Vagina (tissue), 2 donors: Measurements from ENCODE around the gene RIPK3. TPM values are rescaled to one million over a fixed set of nuclear protein-coding genes. Genes with fewer than 3 reads are reported as not detected.
"Not testable (repeated sequence)": the region's sequence is repeated elsewhere in the genome, so short reads cannot be mapped to it uniquely, and the experiment has no call there.

ENCODE experiments used
- DNase-seq, 2 donors: peaks; one replicate each; pipeline ENCODE4 v3.0.0-alpha.2; 2017; ENCODE audit errors: extremely low spot score in 2 of 2
- H3K27ac ChIP-seq: fragments of 200-600 bp; sonication (generic); one replicate; pipeline ENCODE4 v1.5.1; 2019
- H3K27me3 ChIP-seq: fragments of 200-600 bp; sonication (generic); one replicate; pipeline ENCODE4 v1.5.1; 2019
- H3K36me3 ChIP-seq, 2 donors: fragments of 200-600 bp; sonication (generic); one replicate each; pipeline ENCODE4 v1.5.1; 2017 to 2019
- H3K4me1 ChIP-seq: fragments of 200-600 bp; sonication (generic); one replicate; pipeline ENCODE4 v1.5.1; 2019
- H3K4me3 ChIP-seq, 2 donors: fragments of 200-600 bp; sonication (generic); 1 replicate in 1 of 2; 2 replicates in 1 of 2; pipeline ENCODE4 v1.5.1; 2016 to 2019
- H3K9me3 ChIP-seq: fragments of 200-600 bp; sonication (generic); one replicate; pipeline ENCODE4 v1.5.1; 2019
- CTCF ChIP-seq, 3 experiments: fragments of 450-650 bp in 2 of 3; fragments of 200-600 bp in 1 of 3; sonication (generic) in 1 of 3; IDR thresholded peaks; one replicate each; pipeline ENCODE4 v1.5.1; 2017 to 2019; ENCODE audit warnings: antibody characterized with exemption in 3 of 3, mild to moderate bottlenecking in 2 of 3, moderate library complexity in 2 of 3
- POLR2A ChIP-seq, 2 donors: fragments of 450-650 bp; IDR thresholded peaks; one replicate each; pipeline ENCODE4 v1.6.1; 2017; ENCODE audit warnings: antibody characterized with exemption in 2 of 2, mild to moderate bottlenecking in 2 of 2, moderate library complexity in 2 of 2
- POLR2AphosphoS5 ChIP-seq, 2 donors: sonication (generic); formaldehyde crosslinking; IDR thresholded peaks; one replicate each; pipeline ENCODE4 v1.9.0; 2017; ENCODE audit warnings: antibody characterized with exemption in 2 of 2, mild to moderate bottlenecking in 2 of 2, low read depth in 1 of 2; ENCODE audit not compliant: insufficient read depth in 1 of 2
- intact Hi-C: fragments of 100-400 bp; cut with DNase I; formaldehyde crosslinking; loops from one replicate; pipeline ENCODE4 v1.15.1; 2023
- total RNA-seq: library from RNA; depleted of rRNA; stranded (reverse); fragments of >200 nt; gene quantifications from one replicate; pipeline ENCODE4 v1.2.3, GENCODE V29; 2016

Gene RIPK3
- total RNA-seq, 1 donor from 2014 or later = 10.1 TPM

- H3K4me3 ChIP-seq = no peak overlapping the region
- TF ChIP-seq POLR2A (IDR thresholded peaks at IDR 0.05) = no peak
- TF ChIP-seq POLR2AphosphoS5 (IDR thresholded peaks at IDR 0.05; ENCODE audit: insufficient read depth in 1 of 2, low read depth in 1 of 2) = no peak
- no peak for TF ChIP-seq CTCF (IDR thresholded peaks at IDR 0.05)
- no peaks in the 10 kb centered on the region for H3K9me3 ChIP-seq
- H3K36me3 ChIP-seq = peaks cover 0 to 21% of the 10 kb centered on the region in 2 donors
- intact Hi-C loops = no loop called here
- H3K27me3 ChIP-seq = no peaks in the 10 kb centered on the region
- peaks cover 18% of the 10 kb centered on the region for H3K4me1 ChIP-seq
- H3K27ac ChIP-seq = no peak overlapping the region
- no peak for DNase-seq
These were observed 36.8 kb upstream of the RIPK3 start for GRCh38 chr14:24376448-24377070.

- intact Hi-C loops = no loop called here
- Histone ChIP-seq H3K36me3 (peaks cover 0 to 21% of the 10 kb centered on the region in 2 donors), H3K9me3 (no peaks in the 10 kb centered on the region), H3K27ac (peak overlapping the region; percentile 26), H3K27me3 (no peaks in the 10 kb centered on the region), H3K4me3 (no peak overlapping the region), H3K4me1 (peaks cover 51% of the 10 kb centered on the region)
- TF ChIP-seq POLR2A (IDR thresholded peaks at IDR 0.05) (no peak), CTCF (IDR thresholded peaks at IDR 0.05) (no peak), POLR2AphosphoS5 (IDR thresholded peaks at IDR 0.05; ENCODE audit: insufficient read depth in 1 of 2, low read depth in 1 of 2) (no peak)
- no peak for DNase-seq
These were observed 33.1 kb upstream of the RIPK3 start for GRCh38 chr14:24372701-24373416.

- H3K27ac ChIP-seq = peak overlapping the region; percentile 26
- H3K27me3 ChIP-seq, intact Hi-C loops, DNase-seq, H3K9me3 ChIP-seq, H3K4me3 ChIP-seq: not testable (repeated sequence)
- H3K36me3 ChIP-seq = peaks cover 0 to 20% of the 10 kb centered on the region in 2 donors
- H3K4me1 ChIP-seq = peaks cover 49% of the 10 kb centered on the region
These were observed 31.8 kb upstream of the RIPK3 start for GRCh38 chr14:24371605-24372004.

- Histone ChIP-seq H3K4me1 (peaks cover 52% of the 10 kb centered on the region), H3K36me3 (peaks cover 0 to 18% of the 10 kb centered on the region in 2 donors), H3K9me3 (no peaks in the 10 kb centered on the region), H3K27ac (peak overlapping the region; percentile 98), H3K4me3 (no peak overlapping the region), H3K27me3 (no peaks in the 10 kb centered on the region)
- no peak for DNase-seq
- intact Hi-C loops = no loop called here
- TF ChIP-seq POLR2A (IDR thresholded peaks at IDR 0.05) (no peak), POLR2AphosphoS5 (IDR thresholded peaks at IDR 0.05; ENCODE audit: insufficient read depth in 1 of 2, low read depth in 1 of 2) (no peak), CTCF (IDR thresholded peaks at IDR 0.05) (no peak)
These were observed 31.0 kb upstream of the RIPK3 start for GRCh38 chr14:24370748-24371147.

GRCh38 chr14:24369907-24370687 lies 30.3 kb upstream of the RIPK3 start:
- no peak for TF ChIP-seq CTCF (IDR thresholded peaks at IDR 0.05)
- TF ChIP-seq POLR2AphosphoS5 (IDR thresholded peaks at IDR 0.05; ENCODE audit: insufficient read depth in 1 of 2, low read depth in 1 of 2) = no peak
- TF ChIP-seq POLR2A (IDR thresholded peaks at IDR 0.05) = no peak
- Histone ChIP-seq H3K4me3 (peak overlapping the region; percentile 74 to 75), H3K9me3 (no peaks in the 10 kb centered on the region), H3K27me3 (no peaks in the 10 kb centered on the region), H3K27ac (peak overlapping the region; percentile 98), H3K4me1 (peaks cover 58% of the 10 kb centered on the region), H3K36me3 (peaks cover 0 to 13% of the 10 kb centered on the region in 2 donors)
- intact Hi-C loops = no loop called here
- no peak for DNase-seq
